Stimulated activated CD4-positive, alpha-beta T cell treated with anti-CD3 and anti-CD28 coated beads, Interleukin-4, amount 100 ng/mL, for 4 hours (primary cell): ENCODE measurements around the gene DPYSL3.

Source experiments
- DNase-seq, 2 experiments: peaks; one replicate each; pipeline ENCODE4 v3.0.0-alpha.2; 2020

DPYSL3 gene

DNA sequence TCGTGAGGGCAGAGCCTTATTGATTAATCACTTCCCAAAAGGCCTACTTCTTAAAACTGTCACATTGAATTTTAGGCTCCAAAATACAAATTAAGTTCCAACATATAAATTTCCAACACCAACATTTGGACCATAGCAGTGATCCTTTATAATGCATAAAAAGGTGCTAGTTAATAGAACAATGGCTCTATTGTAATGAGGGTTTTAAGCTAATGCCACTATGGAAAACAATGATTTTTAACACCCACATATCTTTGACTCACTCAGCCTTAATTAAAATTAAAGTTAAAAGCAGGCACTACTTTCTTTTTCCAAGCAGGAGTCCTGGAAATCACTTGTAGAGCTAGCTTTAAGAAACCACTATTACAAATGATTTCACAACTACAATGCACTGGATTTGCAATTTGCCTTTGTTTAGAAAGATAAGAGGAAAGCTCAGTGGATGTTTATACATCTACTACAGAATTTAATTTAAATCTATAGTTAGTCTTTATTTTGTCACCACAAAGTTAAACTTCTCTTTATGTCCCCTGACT is 41.8 kb downstream of the DPYSL3 start:
- DNase-seq, result no peak

DNA sequence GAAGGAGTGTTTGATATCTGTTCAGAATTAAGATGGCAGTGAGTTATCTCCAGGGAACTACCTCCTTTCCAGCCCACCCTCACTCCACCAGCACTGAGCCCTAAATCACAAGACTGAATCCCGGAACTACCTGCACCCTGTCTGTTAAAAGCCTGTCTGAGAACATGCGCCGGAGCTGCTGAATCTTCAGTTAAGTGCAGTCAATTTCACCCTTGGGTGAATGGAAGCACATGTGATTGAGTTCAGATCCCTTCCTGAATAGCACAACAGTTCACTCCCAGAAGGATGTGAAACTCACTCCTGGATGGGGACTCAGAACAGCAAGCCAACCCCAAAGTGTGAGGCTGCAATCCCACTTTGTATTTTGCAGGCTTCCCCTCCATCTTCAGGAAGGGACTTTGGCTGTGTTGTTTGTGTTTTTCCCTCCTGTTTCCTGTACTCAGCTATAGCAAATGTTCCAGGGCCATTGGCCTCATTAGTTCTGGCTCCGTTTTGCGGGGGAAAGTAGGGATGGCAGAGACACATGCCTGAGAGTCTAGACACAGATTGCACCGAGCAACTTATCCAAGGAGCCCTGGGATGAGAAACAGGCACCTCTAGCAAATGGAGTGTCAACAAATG is 43.4 kb downstream of the DPYSL3 start:
- no peak for DNase-seq

GRCh38 chr5:147465747-147466146 is 44.1 kb downstream of the DPYSL3 start:
- DNase-seq, result no peak

DNA sequence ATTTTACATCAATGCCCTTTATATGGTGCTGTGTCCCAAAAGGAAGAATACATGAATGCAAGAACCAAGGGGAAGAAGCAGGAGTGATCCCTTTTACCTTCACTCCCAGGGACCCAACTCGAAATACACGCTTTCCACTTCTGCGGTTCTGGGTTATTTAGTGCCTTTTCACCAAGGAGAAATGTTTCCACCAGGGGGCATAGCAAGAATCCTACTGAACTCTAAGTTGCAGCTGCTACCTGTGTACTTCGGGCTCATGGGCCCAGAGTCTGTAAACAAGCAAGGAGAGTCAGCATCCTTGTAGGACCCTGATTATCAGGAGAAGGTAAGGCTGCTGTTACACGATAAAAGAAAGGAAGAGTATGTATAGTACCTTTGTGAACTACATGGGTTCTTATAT is 45.7 kb downstream of the DPYSL3 start:
- DNase-seq, result no peak

DNA sequence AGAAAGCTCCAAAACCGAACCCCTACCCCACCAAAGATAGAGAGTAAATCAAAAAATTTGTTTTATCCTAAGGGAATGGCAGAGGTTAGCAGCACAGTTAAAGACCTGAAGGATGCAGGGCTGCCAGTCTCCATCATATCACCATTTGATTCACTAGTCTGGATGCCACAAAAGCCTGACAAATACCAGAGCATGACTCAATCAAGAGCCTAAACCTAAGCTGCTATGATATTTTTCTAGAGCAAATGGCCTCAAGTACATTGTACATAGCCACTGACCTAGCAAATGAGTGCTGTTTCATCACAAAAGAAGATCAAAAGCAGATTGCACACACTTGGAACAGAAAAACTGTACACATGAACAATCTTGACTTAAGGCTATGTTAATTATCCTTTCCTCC is 48.0 kb downstream of the DPYSL3 start:
- DNase-seq, result no peak

- no peak for DNase-seq
Observed at GRCh38 chr5:147460380-147460779, 49.5 kb downstream of the DPYSL3 start.

GRCh38 chr5:147458581-147458980 is 51.3 kb downstream of the DPYSL3 start:
- DNase-seq, result no peak

DNA sequence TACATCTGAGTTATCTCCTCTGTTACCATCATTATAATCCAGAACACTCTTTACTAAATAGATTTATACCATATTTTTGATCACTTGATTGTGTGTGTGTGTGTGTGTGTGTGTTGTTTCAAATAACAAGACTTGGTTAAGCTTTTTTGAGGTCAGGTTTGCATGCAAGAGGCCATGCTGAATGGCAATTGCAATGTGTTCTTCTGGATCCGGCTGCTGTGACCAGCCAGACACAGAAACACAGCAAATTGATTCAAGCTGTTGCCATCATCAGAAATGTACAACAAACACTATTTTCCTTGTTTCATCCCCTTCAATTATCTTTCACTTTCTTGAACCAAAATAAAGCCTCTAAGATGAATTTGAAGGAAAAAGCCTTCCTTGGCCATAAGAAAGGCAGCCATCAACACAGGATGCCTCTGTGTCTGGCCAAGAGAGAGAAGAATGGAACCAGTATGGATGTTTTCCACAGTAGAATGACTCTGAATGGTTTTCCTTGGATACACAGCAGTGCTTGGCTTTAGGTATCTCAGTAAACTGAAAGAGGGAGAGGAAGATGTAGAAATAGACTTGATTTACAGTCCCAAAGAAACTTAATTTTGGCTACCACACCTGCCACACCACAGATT is 53.9 kb downstream of the DPYSL3 start:
- no peak for DNase-seq

GRCh38 chr5:147454996-147455677 is 54.7 kb downstream of the DPYSL3 start:
- DNase-seq, result no peak

DNA sequence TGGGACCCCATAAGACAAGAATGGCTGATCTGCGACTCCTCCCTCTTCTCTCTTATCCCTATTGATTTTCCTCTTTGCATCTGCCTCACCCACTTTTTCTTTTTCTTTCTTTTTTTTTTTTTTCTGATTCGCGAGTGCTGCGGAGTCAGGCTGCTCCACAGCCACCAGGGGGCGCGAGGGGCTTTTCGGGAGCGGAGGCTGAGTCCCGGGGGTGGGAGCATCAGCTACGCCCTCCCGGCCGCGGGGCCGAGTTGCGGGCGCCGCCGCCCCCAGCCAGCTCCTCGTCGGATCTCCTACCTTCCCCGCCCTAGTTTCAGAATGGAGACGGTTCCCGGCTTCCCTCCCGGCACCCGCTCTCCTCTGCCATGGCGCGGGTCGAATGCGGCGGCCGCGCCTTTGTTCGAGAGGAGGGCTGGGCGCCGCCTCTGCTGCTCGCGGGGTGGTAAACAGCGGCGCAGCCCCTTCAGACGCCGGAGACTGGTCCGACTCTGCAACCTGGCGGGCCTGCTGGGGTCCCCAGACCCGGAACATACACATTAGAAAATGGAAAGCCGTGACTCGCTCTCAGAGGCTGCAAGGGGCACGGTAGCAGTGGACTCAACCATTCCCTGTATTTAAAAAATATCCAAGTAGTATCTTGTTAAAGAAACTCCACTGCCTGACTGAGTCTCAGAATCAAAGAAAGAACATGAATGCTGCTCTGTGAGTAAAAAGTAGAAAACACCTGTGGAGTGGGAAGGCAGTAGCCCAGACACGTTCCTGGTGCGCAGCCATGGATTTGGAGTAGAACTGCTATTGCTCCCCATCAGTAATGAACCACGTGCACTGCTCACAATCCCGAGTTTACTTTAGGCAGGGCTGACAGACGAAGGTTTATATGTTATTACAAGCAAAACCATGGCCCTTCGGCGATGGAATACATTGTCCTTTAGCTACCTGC is 55.7 kb downstream of the DPYSL3 start:
- DNase-seq, result peak; percentile 47 to 70

GRCh38 chr5:147452165-147452811 is 57.6 kb downstream of the DPYSL3 start:
- no peak for DNase-seq

GRCh38 chr5:147451193-147451592 is 58.7 kb downstream of the DPYSL3 start:
- no peak for DNase-seq

GRCh38 chr5:147450606-147451005 is 59.3 kb downstream of the DPYSL3 start:
- DNase-seq, result no peak

DNA sequence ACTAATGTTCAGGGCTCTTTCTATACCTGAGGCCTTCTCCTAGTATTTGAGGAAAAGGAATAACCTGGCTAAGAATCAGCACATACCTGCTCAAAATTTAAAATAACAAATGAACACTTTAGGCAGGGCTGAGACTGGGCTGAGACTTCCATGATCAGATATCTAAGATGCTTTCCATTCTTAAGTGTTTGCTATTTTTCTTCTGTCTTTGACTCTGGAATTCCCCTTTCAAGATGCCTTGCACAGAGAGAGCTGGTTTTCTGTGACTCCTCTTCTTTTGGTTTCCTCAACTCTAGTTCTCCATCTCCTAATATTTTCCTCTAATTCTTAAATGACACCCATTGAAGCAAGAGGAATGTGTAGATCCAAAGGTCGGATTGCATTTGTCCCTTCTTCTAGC is 61.1 kb downstream of the DPYSL3 start:
- DNase-seq, result no peak

DNA sequence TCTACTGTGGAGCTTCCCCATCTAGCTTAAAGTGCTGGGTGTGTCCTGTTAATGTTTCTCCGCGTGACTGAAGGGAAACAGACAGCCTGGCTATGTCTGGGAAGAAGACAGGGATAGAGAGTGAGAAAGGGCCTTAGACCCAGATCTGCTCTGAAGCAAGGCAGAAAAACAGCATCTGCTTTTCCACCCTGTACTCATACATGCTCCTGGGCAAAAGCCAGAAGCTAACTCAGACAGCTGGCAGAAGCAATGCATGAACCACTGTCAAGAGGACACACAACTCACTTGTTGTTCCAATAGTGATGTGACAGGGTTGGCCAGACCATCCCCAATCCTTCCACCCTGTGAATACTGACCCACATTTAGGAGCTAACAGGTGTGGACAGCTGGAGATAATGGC is 63.3 kb downstream of the DPYSL3 start:
- DNase-seq, result no peak

- DNase-seq, result no peak
Observed at GRCh38 chr5:147445917-147446316, 64.0 kb downstream of the DPYSL3 start.

GRCh38 chr5:147445090-147445489 is 64.8 kb downstream of the DPYSL3 start:
- DNase-seq, result no peak

DNA sequence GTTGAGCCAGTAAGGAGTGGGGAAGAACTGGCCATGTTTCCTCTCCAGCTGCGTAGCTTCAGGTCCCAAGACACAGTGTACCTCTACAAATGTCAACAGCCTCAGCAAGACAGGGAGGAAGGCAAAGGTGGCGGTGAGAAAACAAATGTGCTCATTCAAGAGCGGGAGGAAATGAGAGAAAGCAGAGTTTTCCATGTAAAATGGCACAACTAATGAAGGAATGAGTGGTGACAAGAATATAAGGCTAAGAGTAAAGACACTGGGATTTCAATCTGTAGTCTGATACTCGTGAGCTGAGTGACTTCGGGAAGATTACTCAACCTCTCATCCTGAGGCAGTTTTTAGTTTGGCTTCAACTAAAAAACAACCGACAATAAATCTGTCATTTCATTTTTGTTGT is 67.6 kb downstream of the DPYSL3 start:
- no peak for DNase-seq

- no peak for DNase-seq
Observed at GRCh38 chr5:147441191-147441695, 68.6 kb downstream of the DPYSL3 start.

- no peak for DNase-seq
Observed at GRCh38 chr5:147439254-147439653, 70.6 kb downstream of the DPYSL3 start.

DNA sequence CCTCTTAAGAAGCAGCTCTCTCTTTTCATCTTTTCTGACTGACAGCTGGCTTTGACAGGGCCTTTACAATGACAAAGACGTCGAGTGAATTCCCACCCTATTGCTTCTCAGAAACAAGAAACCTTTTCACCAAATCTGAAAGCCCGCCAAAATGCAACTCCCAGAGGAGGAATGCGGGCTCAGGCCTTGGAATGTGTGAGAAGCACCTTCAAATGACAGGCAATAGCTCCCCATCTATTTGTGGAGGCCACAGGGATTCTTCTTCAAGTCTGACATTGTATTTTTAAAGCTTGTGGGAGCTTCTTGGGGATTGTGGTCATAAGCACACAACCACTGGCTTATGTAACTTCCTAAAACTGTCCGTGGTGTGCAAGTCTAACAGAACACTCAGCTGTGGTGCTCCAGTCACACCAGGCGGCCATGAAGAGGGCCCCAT is 72.7 kb downstream of the DPYSL3 start:
- no peak for DNase-seq

DNA sequence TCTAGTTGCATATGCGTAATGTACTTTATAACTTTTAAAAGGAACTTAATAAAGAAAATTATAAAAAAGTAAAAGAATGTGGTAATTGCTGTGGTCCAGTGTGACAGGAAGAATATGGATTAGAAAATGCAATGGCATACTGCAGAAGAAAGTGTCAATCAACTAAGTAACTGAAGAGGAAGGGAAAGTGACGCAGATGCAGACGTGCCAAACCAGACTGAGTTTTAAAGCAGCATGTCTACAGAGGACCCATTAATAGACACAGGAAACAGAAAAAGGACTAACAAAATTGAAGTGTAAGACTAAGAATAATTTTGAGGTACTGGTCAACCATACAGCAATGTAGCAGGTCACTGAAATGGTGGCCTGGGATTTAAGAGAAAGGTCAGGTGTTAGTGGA is 73.3 kb downstream of the DPYSL3 start:
- no peak for DNase-seq
